K562 (cell line): ENCODE data around the gene NUP153. TPM values are rescaled to one million over a fixed set of nuclear protein-coding genes. Genes with fewer than 3 reads are reported as not detected.

Source experiments
- BHLHE40 ChIP-seq: IDR thresholded peaks from 2 replicates; pipeline ENCODE4 v1.6.1; 2011; ENCODE audit warnings: low read length, improper control_type of control experiment
- CCNT2 ChIP-seq: IDR thresholded peaks from 2 replicates; pipeline ENCODE4 v1.6.1; 2011; ENCODE audit warnings: borderline replicate concordance, low read depth, mild to moderate bottlenecking, moderate library complexity, mixed read lengths, low read length; ENCODE audit not compliant: insufficient read length; ENCODE audit errors: extremely low read depth
- DPF2 ChIP-seq: fragments of 450-650 bp; IDR thresholded peaks from 2 replicates; pipeline ENCODE4 v1.6.1; 2016
- FOXJ2 ChIP-seq: fragments of 200-800 bp; sonication (Bioruptor generic); IDR thresholded peaks from 2 replicates; pipeline ENCODE4 v1.6.1; 2016; ENCODE audit warnings: missing genetic modification characterization, missing compliant biosample characterization
- FOXM1 ChIP-seq, 2 experiments: fragments of 450-650 bp in 1 of 2; sonication (generic) in 1 of 2; formaldehyde crosslinking in 1 of 2; IDR thresholded peaks; 2 replicates each; pipeline versions ENCODE4 v1.6.1 to v1.9.0; 2017 to 2022; ENCODE audit warnings: low read depth in 2 of 2, mild to moderate bottlenecking in 2 of 2, missing genetic modification reagents in 1 of 2, moderate library complexity in 1 of 2
- HNRNPL ChIP-seq: fragments of 200-400 bp; formaldehyde crosslinking; IDR thresholded peaks from 2 replicates; pipeline ENCODE4 v1.6.1; 2017; ENCODE audit warnings: low read depth, mild to moderate bottlenecking, low read length
- JUN ChIP-seq, 2 experiments: sonication (generic) in 1 of 2; formaldehyde crosslinking in 1 of 2; IDR thresholded peaks; 2 replicates each; pipeline versions ENCODE4 v1.6.1 to v1.8.0; 2012 to 2022; ENCODE audit warnings: borderline replicate concordance in 2 of 2, mild to moderate bottlenecking in 2 of 2, improper control_type of control experiment in 1 of 2, low read depth in 1 of 2, low read length in 1 of 2, missing genetic modification reagents in 1 of 2
- MCM7 ChIP-seq, 2 experiments: fragments of 450-650 bp; IDR thresholded peaks; 2 replicates each; pipeline ENCODE4 v1.6.1; 2016 to 2018
- PCBP1 ChIP-seq: fragments of 200-400 bp; formaldehyde crosslinking; IDR thresholded peaks from 2 replicates; pipeline ENCODE4 v1.6.1; 2018; ENCODE audit warnings: mild to moderate bottlenecking, low read depth, low read length; ENCODE audit not compliant: poor library complexity, severe bottlenecking
- RFX1 ChIP-seq: fragments of 450-650 bp; IDR thresholded peaks from 2 replicates; pipeline ENCODE4 v1.6.1; 2016; ENCODE audit warnings: mild to moderate bottlenecking, moderate library complexity
- SAP30 ChIP-seq: fragments of 200-600 bp; sonication (generic); IDR thresholded peaks from 2 replicates; pipeline ENCODE4 v1.6.1; 2012; ENCODE audit warnings: borderline replicate concordance, low read depth, mild to moderate bottlenecking, moderate library complexity, low read length, control low read depth, inconsistent platforms; ENCODE audit not compliant: insufficient read depth, poor library complexity, severe bottlenecking
- SIN3B ChIP-seq: fragments of 450-650 bp; IDR thresholded peaks from 2 replicates; pipeline ENCODE4 v1.6.1; 2017; ENCODE audit warnings: low read depth, mild to moderate bottlenecking, moderate library complexity
- TBL1XR1 ChIP-seq, 2 experiments: IDR thresholded peaks; 2 replicates each; pipeline ENCODE4 v1.6.1; 2012; ENCODE audit warnings: improper control_type of control experiment in 2 of 2, low read length in 2 of 2, mild to moderate bottlenecking in 1 of 2
- YY1 ChIP-seq, 3 experiments: IDR thresholded peaks; 2 replicates each; pipeline ENCODE4 v1.6.1; 2011; ENCODE audit warnings: low read length in 2 of 3, mild to moderate bottlenecking in 2 of 3, moderate library complexity in 2 of 3, borderline replicate concordance in 1 of 3, control low read depth in 1 of 3, low read depth in 1 of 3; ENCODE audit not compliant: insufficient read depth in 3 of 3, insufficient replicate concordance in 2 of 3, control insufficient read depth in 1 of 3, insufficient read length in 1 of 3; ENCODE audit errors: extremely low read depth in 1 of 3
- ZNF239 ChIP-seq: fragments of 250-450 bp; sonication (Bioruptor Pico); IDR thresholded peaks from 2 replicates; pipeline ENCODE4 v1.4.0; 2020; ENCODE audit warnings: mild to moderate bottlenecking
- ZNF586 ChIP-seq: fragments of 450-650 bp; formaldehyde crosslinking; conservative IDR thresholded peaks from 2 replicates; pipeline ENCODE4 v1.4.0; 2020; ENCODE audit warnings: mild to moderate bottlenecking, moderate library complexity
- polyA plus RNA-seq, 8 experiments: library from polyadenylated mRNA; depleted of rRNA in 4 of 8; stranded (reverse) in 5 of 8; unstranded in 3 of 8; fragments of >200 nt; fragmentation: Nextera tagmentation in 2 of 8; fragmentation: Illumina TruSeq in 1 of 8; extraction: Ambion mirVana in 2 of 8; extraction: Trizol in 1 of 8; gene quantifications; 2 replicates each; pipeline versions ENCODE4 v1.2.1 to v1.2.3, GENCODE V29; 2011 to 2014; ENCODE audit warnings: inconsistent platforms in 1 of 8, missing spikeins in 1 of 8
- total RNA-seq, 7 experiments: library from RNA; depleted of rRNA in 6 of 7; stranded (reverse); fragments of >200 nt in 6 of 7; fragmentation: Illumina TruSeq in 2 of 7; extraction: Trizol in 2 of 7; gene quantifications; 2 replicates each; pipeline versions ENCODE4 v1.2.1 to v1.2.3, GENCODE V29; 2011 to 2021; ENCODE audit warnings: low replicate concordance in 1 of 7
- TF ChIP-seq, protein P1 (sequence below): fragments of 200-800 bp; sonication (Bioruptor generic); IDR thresholded peaks from 2 replicates; pipeline ENCODE4 v1.6.1; 2016; ENCODE audit warnings: missing genetic modification characterization, missing compliant biosample characterization
- TF ChIP-seq, protein P2 (sequence below): IDR thresholded peaks from 2 replicates; pipeline ENCODE4 v1.6.1; 2011; ENCODE audit warnings: borderline replicate concordance, low read depth, mild to moderate bottlenecking, moderate library complexity, low read length; ENCODE audit not compliant: insufficient read depth, poor library complexity, severe bottlenecking

NUP153 gene
- total and polyA plus RNA-seq, 9 of the 15 experiments (the other 6 are each of a cell fraction or from before 2014, with no cell fraction given): 21.9 to 110 (median 84.8) TPM

DNA sequence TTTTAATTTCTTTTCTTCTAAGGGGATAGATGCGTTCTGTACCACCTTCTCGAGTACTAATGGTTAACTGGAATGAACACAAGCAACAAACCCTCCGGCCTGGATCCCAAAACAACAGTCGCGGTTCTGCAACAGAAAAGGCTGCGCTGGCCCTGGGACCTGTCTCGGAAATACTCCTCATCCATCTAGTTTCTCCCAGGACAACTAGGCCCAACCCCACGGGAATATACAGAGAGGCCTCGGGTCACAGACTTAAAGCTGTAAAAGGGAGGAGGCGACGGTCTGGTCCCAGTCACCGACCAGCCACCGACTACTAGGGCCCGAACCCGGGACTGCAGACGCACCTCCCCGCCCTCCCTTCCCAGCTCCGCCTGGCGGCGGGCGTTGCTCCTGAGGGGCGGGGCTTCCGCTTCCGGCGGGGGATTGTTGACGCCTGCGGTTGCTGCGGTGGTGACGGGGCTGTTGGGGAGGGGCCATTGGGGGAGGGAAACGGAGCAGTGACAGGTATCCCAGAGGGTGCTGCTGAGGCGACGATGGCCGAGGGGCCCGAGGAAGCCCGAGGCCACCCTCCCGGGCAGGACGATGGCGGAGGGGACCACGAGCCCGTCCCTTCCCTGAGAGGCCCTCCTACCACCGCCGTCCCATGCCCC, 106.7 kb downstream of the NUP153 start, which contains the start of gene FAM8A1 (continued):
- TF ChIP-seq TBL1XR1 (IDR thresholded peaks at IDR 0.05; ENCODE audit: low read length in 2 of 2) (peak in 1 of 2 experiments; percentile 39; a peak in 1 of 4 replicates), ZNF586 (CRISPR knock-in tag) (no peak), DPF2 (0 out of 2 replicates have a peak, but pooled peaks have one; percentile 36), YY1 (IDR thresholded peaks at IDR 0.05; ENCODE audit: borderline replicate concordance in 1 of 3, control insufficient read depth in 1 of 3, extremely low read depth in 1 of 3, insufficient read depth in 3 of 3, insufficient read length in 1 of 3, insufficient replicate concordance in 2 of 3, low read depth in 1 of 3, low read length in 2 of 3) (peak in 2 of 3 experiments; percentile 69 to 84), ZNF239 (no peak), FOXM1 (IDR thresholded peaks at IDR 0.05; ENCODE audit: low read depth) (no peak; the same call in 1 of the 2 replicates), FOXM1 (CRISPR knock-in tag; IDR thresholded peaks at IDR 0.05; ENCODE audit: low read depth) (no peak), MCM7 (IDR thresholded peaks at IDR 0.05) (no peak), SAP30 (peak; percentile 87), FOXJ2 (peak; percentile 93; the same call in 1 of the 2 replicates), BHLHE40 (no peak), SIN3B (no peak), CCNT2 (peak; percentile 89), RFX1 (peak; percentile 80), JUN (IDR thresholded peaks at IDR 0.05; ENCODE audit: borderline replicate concordance, low read depth, low read length) (peak; percentile 47), JUN (CRISPR knock-in tag; IDR thresholded peaks at IDR 0.05; ENCODE audit: borderline replicate concordance) (no peak), HNRNPL (0 out of 2 replicates have a peak, but pooled peaks have one; percentile 35), PCBP1 (no peak)
- TF ChIP-seq, protein P1, sequence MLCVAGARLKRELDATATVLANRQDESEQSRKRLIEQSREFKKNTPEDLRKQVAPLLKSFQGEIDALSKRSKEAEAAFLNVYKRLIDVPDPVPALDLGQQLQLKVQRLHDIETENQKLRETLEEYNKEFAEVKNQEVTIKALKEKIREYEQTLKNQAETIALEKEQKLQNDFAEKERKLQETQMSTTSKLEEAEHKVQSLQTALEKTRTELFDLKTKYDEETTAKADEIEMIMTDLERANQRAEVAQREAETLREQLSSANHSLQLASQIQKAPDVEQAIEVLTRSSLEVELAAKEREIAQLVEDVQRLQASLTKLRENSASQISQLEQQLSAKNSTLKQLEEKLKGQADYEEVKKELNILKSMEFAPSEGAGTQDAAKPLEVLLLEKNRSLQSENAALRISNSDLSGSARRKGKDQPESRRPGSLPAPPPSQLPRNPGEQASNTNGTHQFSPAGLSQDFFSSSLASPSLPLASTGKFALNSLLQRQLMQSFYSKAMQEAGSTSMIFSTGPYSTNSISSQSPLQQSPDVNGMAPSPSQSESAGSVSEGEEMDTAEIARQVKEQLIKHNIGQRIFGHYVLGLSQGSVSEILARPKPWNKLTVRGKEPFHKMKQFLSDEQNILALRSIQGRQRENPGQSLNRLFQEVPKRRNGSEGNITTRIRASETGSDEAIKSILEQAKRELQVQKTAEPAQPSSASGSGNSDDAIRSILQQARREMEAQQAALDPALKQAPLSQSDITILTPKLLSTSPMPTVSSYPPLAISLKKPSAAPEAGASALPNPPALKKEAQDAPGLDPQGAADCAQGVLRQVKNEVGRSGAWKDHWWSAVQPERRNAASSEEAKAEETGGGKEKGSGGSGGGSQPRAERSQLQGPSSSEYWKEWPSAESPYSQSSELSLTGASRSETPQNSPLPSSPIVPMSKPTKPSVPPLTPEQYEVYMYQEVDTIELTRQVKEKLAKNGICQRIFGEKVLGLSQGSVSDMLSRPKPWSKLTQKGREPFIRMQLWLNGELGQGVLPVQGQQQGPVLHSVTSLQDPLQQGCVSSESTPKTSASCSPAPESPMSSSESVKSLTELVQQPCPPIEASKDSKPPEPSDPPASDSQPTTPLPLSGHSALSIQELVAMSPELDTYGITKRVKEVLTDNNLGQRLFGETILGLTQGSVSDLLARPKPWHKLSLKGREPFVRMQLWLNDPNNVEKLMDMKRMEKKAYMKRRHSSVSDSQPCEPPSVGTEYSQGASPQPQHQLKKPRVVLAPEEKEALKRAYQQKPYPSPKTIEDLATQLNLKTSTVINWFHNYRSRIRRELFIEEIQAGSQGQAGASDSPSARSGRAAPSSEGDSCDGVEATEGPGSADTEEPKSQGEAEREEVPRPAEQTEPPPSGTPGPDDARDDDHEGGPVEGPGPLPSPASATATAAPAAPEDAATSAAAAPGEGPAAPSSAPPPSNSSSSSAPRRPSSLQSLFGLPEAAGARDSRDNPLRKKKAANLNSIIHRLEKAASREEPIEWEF (CRISPR knock-in tag): no peak
- TF ChIP-seq, protein P2, sequence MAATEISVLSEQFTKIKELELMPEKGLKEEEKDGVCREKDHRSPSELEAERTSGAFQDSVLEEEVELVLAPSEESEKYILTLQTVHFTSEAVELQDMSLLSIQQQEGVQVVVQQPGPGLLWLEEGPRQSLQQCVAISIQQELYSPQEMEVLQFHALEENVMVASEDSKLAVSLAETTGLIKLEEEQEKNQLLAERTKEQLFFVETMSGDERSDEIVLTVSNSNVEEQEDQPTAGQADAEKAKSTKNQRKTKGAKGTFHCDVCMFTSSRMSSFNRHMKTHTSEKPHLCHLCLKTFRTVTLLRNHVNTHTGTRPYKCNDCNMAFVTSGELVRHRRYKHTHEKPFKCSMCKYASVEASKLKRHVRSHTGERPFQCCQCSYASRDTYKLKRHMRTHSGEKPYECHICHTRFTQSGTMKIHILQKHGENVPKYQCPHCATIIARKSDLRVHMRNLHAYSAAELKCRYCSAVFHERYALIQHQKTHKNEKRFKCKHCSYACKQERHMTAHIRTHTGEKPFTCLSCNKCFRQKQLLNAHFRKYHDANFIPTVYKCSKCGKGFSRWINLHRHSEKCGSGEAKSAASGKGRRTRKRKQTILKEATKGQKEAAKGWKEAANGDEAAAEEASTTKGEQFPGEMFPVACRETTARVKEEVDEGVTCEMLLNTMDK: peak; percentile 25
